ENCODE measurements around the gene SLFN11.

SLFN11 gene

DNA sequence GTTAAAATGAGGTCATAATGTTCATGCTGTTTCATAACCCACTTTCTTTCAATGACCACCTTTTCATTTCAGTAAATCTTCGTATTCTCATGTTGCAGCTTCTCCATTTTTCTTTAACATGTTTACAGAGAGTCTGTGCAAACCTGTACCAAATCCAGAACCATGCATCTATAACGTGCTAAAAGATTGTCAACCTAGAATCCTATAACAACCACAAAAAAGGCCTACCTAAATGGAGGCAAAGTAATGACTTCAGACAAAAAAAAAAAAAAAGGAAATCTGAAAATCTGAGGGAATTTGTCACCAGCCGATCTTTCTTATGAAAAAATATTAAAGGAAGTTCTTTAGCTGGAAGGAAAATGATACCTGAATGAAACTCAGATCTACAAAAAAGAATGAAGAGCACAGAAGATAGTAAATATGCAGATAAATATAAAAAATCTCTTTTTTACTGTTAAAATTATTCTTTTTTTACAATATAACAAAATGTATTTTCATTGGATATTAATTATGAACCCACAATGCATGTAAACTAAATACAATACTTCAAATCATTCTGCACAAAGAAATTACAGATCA lies 1.4 kb upstream of the SLFN11 start:
- DNase-seq (ENCODE audit: extremely low spot score), result no peak
- ChIA-PET POLR2A (no interaction called here), CTCF (no interaction called here)
- TF ChIP-seq, protein P1, sequence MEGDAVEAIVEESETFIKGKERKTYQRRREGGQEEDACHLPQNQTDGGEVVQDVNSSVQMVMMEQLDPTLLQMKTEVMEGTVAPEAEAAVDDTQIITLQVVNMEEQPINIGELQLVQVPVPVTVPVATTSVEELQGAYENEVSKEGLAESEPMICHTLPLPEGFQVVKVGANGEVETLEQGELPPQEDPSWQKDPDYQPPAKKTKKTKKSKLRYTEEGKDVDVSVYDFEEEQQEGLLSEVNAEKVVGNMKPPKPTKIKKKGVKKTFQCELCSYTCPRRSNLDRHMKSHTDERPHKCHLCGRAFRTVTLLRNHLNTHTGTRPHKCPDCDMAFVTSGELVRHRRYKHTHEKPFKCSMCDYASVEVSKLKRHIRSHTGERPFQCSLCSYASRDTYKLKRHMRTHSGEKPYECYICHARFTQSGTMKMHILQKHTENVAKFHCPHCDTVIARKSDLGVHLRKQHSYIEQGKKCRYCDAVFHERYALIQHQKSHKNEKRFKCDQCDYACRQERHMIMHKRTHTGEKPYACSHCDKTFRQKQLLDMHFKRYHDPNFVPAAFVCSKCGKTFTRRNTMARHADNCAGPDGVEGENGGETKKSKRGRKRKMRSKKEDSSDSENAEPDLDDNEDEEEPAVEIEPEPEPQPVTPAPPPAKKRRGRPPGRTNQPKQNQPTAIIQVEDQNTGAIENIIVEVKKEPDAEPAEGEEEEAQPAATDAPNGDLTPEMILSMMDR (IDR thresholded peaks at IDR 0.05; ENCODE audit: control extremely low read depth, extremely low read depth, low read depth, missing control alignments), result no peak

DNA sequence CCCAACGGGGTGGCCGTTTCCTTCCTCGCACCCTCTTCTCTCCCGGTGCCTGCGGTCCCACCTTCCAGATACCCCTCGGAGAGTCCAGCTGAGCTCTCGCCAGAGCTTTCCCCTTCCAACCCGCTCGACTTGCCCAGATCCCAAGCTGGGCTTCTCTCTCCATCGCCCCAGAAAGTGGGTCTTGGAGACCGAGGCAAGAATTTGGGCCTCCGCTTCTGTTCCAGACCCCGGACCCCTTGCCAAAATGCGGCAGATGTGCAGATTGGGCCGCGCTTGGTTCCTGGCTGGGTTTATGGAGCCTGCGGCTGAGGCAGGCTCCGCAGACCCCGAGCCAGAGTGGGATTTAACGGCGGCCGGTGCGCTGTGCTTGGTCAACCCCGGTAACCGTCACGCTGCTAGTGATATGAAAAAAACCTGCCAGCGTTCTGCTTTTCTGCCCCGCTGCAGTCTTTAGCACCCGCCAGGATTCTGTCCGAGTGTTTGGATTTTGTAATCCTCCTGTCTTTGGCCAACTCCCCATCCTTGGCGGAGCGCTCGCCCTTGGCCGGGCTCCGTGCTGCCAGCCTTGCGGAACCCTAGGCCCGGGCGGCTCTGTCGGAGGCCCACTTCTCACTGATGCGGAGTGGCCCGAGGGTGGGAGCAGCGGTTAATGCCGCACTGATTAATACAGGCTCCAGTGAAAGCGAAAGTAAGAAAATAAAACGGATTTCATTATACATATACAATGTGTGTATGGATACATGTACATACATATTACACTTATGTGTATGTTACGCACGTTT lies 754 bp upstream of the SLFN11 start:
- POLR2A ChIA-PET, result interaction anchor here (0.6 to 1.4 kb wide), 14 partner anchors 9 to 341 kb away, joined by 3 to 7 read pairs (median 4); partner anchors contain the start of genes PEX12, SLFN12 and SLFN13
- DNase-seq (ENCODE audit: extremely low spot score), result peak; percentile 47
- CTCF ChIA-PET, result interaction anchor here (1.2 kb wide), 2 partner anchors 9 to 160 kb away, joined by 5 read pairs; no protein-coding TSS in a partner anchor
- TF ChIP-seq, protein P1 (IDR thresholded peaks at IDR 0.05; ENCODE audit: control extremely low read depth, extremely low read depth, low read depth, missing control alignments), result no peak

DNA sequence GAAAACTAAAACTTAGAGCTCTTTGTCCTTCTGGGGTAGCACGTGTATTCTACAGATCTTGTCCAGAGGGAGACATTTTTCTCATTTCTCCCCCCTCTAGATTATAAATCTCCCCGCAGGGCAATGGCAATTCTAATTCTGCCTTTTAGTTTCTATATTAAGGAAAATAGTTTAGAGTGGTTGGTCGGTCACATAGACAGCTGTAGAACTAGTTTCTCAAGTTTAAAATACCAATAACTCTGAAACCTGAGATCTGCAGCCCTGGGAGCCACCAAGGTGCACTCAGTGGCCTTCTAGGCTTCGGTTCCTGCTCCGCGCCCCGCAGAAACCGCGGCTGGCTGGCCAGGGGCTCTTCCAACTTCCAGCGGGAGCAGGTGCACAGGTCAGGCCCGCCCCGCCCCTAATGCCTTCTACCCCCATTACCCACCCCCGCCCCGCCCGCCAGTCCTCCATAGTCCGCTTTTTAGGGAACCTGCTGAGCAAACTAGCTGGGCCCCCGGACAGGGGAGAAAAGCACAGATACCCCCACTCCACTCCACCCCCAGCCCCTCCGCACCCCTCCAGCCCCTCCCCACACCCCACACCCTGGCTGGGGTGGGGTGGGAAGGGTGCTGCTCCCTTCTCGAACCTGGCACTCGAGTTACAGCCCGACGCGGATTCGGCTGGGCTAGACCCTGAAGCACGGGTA lies 431 bp downstream of the SLFN11 start:
- TF ChIP-seq, protein P1 (IDR thresholded peaks at IDR 0.05; ENCODE audit: control extremely low read depth, extremely low read depth, low read depth, missing control alignments), result no peak
- DNase-seq (ENCODE audit: extremely low spot score), result peak; percentile 45
- ChIA-PET CTCF (interaction anchor here (1.2 kb wide), 2 partner anchors 11 to 161 kb away, joined by 5 read pairs; no protein-coding TSS in a partner anchor), POLR2A (interaction anchor here (0.6 to 1.4 kb wide), 13 partner anchors 33 to 1049 kb away, joined by 3 to 7 read pairs (median 4); partner anchors contain the start of genes PEX12, SLFN12 and SLFN13)

DNA sequence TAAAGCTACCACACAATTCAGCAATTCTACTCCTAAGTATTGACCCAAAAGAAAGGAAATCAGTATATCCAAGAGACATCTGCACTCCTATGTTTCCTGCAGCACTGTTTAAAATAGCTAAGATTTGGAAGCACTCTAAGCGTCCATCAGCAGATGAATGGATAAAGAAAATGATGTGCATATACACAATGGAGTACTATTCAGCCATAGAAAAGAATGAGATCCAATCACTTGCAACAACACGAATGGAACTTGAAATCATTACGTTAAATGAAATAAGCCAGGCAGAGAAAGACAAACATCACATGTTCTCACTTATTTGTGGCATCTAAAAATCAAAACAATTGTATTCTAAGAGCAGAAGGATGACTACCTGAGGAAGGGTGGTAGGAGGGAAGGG lies 1.5 kb downstream of the SLFN11 start:
- POLR2A ChIA-PET, result no interaction called here
- no peak for DNase-seq (ENCODE audit: extremely low spot score)
- CTCF ChIA-PET, result no interaction called here
- TF ChIP-seq, protein P1 (IDR thresholded peaks at IDR 0.05; ENCODE audit: control extremely low read depth, extremely low read depth, low read depth, missing control alignments), result no peak

DNA sequence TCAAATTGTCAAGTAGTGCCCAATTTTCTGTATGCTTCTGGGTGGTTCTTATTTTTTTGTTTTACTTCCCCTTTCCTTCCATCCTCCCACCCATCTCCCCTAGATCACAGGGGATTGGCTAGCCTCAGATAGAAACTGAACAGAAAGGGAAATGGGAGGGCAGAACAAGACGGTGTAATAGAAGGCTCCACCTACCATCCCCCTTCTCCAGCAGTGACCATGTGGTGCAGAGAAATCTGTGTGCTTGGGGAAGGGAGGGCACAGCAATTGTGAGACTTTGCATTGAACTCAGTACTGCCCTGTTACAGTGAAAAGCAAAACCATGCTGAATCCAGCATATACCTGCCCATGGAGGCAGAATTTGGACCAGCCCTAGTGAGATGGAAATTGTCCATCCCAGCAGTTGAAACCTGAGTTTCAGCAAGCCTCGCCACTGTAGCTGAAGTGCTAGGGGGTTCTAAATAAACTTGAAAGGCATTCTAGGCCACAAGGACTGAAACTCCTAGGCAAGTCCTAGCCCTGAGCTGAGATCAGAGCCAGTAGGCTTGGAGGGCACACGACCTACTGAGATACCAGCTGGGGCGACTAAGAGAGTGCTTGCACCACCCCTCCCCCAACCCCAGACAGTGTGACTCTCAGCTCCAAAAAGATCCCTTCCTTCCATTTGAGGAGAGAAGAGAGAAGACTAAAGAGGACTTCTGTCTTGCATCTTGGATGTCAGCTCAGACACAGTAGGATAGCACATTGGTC lies 5.2 kb downstream of the SLFN11 start:
- ChIA-PET POLR2A (no interaction called here), CTCF (interaction anchor here (1.1 to 1.4 kb wide), 2 partner anchors 18 to 56 kb away, joined by 3 to 4 read pairs; no protein-coding TSS in a partner anchor)
- TF ChIP-seq, protein P1 (IDR thresholded peaks at IDR 0.05; ENCODE audit: control extremely low read depth, extremely low read depth, low read depth, missing control alignments), result no peak
- DNase-seq (ENCODE audit: extremely low spot score), result peak; percentile 80
